NCI-H1105 treated with DMSO at 0.1 percent for 48 hours (cell line): ENCODE measurements around the gene DAB1.

Source experiments
- DNase-seq: peaks from one replicate; lab custom pipeline; 2025; lab: John Stamatoyannopoulos, UW

DAB1 gene

DNA sequence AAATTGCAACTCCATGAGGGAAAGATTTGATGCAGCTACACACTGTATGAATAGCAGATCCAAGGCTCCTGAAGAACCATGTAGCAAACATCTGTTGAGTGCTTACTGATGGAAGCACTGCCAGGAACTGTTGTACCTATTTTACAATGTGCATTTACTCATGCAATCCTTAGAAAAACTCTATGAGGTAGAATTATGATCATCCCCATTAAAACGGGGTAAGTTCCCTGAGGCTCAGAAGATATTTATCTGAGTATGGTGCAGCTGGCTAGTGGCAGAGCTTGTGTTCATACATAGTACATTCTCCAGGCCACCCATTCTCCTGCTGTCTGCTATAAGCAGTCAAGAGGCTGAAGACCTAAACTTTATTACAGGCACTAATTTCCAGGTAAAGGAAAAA lies 403.6 kb downstream of the DAB1 start:
- no peak for DNase-seq

DNA sequence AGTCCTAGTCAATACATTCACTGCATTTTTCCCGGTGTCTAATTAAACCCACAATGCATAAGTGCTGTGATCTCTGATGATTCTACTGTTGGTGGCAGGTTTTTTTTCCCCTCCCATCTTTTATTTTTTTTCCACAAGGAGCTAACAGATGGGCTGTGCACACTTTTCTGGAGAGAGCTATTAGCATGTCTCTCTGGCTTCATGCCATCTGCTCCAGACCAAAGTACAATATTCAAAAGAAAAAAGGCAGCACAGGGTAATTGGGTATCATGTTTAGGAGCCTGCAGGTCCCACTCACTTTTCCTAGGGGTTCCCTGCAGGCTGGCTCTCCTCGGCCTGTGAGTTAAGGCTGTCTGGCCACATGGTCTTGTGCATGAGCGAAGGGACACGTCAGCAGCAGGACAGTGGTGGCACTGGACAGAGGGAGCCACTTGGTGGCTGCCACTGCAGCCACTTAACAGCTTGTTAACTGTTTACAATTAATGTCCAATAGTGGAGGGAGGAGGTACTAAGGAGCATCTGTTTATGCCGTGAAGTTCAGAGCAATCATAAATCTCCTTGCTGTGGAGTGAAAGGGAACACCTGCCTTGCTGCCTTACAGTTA lies 404.5 kb downstream of the DAB1 start:
- peak; percentile 93 for DNase-seq

DNA sequence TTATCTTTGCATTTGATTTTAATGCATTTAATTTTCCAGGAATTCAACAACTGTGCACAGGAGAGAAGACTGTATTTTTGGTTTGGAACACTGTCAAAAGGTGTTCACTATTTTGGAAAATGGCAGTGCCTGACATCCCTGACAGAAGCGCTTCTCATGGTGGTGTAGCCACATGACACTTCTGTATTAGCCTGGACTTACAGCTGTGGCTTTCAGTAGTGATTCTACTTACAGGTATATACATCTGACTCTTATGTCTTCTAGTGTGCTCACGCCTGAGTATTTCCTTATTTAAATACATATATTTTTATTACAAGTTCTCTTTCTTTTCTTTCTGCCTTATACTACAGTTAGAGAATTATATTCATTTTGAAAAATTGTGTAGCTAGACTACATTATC lies 405.7 kb downstream of the DAB1 start:
- DNase-seq: no peak

- DNase-seq: no peak
These were observed 406.1 kb downstream of the DAB1 start for GRCh38 chr1:57017717-57018116.

DNA sequence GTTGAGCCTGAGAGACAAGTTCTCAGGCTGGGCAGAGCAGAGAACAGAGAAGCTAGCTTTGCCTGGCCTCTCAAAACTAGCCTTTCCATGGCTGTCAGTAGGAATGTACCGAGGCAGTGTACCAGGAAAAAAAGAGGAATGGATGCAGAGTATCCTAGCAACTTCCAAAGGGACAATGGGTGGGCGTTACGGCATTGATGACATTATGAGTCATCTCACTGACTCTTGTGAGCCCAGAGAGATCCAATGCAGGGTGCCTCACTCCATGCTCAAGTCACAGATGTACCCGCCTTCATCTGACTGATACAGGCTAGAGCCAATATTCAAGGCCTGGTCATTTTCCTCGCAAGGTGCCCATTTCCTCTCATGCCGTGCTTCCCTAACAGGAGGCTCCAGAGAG lies 406.7 kb downstream of the DAB1 start:
- DNase-seq: no peak

DNA sequence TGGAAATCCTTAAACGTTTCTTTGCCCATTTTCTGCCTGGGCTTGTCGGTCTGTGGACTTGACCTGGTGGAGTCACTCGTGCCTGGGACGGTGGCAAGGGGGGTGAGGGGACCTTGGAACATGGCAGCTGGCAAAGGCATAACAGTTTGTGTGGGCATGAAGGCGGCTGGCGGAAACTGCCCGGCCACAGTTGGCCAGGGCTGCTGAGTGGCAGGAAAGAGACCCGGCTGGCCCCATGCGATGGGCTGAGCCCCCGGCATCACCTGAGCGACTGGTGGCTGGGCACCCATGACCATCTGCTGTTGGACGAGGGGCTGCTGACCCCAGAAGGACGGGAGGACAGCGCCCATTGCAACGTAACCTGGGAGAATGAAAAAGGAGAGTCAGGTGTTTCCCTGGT lies 408.8 kb downstream of the DAB1 start:
- no peak for DNase-seq

DNA sequence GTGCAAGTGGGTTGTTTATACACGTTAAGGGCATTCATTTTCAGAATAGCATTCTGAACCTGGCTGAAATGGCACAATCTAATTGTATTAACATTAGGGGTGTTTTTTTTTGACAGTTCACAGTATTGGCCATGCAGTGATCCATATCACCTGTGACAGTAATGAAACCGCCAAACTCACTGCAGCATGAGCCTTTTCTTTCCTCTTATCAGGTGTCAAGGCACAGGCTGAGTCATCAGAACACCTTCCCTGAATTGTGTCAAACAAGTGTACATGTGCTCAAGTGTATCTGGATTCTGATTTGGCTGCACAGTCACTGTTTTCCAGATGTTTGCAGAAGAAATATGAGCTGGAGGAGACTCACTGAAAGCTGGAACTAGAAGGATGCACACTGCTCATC lies 410.3 kb downstream of the DAB1 start:
- DNase-seq: no peak

- no peak for DNase-seq
These were observed 411.5 kb downstream of the DAB1 start for GRCh38 chr1:57012315-57012714.

DNA sequence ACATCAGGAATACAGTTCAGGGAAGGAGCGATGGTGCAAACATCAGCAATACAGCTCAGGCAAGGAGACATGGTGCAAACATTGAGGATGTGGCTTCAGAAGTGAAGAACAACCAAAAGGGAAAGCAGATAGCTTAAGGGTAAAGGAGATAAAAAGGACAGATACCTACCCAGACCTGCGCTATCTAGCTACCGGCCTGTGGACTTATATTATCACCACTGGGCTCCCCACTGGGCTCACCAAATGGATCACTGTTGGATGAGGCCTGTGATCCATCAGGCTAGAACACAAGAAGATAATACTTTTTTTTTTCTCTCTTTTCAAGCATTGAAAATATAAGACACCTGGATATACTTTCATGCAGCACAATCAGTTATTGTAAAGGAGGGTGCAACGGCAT lies 413.3 kb downstream of the DAB1 start:
- no peak for DNase-seq

DNA sequence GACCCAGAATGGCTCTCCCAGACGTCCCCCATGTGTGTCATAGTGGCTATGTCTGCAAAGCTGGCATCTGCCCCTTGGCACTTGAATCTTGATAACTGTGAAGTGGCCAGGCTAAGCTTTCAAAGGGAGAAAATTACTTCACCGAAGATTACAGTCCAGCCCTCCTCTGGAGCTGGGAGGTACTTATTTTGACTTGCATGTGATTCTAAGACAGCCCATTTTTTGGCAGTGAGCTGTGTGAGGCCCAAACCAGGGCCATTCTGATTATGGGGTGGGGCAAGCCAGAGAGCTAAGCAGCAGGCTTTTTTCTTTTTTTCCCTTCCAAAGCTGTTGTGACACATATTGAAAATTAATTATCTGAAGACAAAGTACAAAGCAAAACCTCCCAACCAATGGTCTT lies 415.9 kb downstream of the DAB1 start:
- no peak for DNase-seq

GRCh38 chr1:57007472-57007871 lies 416.4 kb downstream of the DAB1 start:
- DNase-seq: no peak

- DNase-seq: no peak
These were observed 420.3 kb downstream of the DAB1 start for GRCh38 chr1:57003398-57004139.

- DNase-seq: no peak
These were observed 428.3 kb downstream of the DAB1 start for GRCh38 chr1:56995414-56996100.

GRCh38 chr1:56993475-56993874 lies 430.4 kb downstream of the DAB1 start:
- DNase-seq: no peak

DNA sequence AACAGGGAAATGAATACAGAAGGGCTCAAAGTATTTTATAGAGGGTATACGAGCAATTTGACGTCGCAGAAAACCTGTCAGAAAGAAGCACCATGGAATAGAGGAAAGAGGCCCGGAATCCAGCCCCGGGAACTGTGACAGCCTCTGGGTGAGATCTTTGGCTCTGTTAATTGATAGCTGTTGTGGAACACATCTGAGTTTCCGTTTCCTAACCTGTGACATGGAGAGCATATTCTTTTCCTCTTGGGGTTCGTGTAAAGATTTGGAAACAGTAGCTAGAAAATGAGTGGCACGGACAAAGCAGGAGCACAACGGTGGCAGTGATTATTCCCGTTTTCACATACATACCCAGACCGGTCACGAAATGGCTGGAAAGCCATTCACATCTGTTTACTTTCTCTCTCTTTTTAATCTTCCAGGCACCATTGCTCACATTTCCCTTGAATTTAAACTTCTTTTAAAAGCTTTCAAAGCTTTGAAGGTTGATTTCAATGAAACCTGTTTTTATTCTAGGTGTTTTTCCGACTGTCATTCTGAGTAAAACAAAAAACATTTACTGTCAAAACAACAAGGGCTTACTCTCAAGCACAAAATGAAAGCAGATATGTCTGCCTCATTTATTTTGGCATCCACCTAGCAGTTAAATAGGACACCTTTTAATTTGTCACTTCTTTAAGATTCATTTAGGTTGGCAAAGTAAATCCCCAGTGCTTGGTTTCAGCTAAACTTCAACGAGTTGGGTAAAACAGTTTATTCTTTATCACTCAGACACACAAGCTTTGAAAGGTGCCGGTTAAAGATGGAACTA lies 431.3 kb downstream of the DAB1 start:
- DNase-seq: no peak

DNA sequence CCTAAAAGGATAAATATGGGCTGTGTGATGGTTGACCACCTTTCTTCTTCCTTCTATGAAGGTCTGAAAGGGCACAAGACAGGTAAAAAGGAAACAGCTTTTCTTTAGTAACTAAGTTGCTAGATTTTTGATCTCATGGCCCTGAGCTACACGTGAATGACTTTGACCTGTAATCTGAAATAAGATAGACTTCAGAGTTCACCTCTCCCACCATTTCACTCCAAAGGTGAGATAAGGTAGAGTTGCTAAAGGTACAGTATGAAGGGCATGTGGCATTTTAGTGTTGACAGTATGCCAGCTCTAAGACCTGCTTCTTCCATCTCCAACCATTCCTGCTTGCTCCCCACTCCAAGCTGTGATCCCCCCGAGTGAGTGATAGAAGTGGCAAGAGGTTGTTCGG lies 432.3 kb downstream of the DAB1 start:
- no peak for DNase-seq

DNA sequence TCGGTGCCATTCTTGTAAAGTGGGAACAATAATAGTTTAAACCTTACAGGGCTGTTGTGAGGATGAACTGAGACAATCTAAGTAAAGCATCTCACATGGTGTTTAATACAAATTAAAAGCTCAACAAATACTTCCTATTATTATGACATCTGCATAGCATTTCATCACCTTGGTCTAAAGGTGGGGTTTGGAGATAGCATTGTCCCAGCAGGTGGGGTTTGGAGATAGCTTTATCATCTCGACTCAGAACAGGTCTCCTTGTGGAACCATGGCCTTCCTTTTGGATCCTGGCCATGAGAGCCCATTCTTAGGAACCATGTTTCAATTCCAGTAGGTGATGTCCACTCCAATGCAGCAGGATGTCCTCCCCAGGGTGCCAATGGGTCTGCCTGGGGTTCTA lies 437.5 kb downstream of the DAB1 start:
- DNase-seq: no peak

DNA sequence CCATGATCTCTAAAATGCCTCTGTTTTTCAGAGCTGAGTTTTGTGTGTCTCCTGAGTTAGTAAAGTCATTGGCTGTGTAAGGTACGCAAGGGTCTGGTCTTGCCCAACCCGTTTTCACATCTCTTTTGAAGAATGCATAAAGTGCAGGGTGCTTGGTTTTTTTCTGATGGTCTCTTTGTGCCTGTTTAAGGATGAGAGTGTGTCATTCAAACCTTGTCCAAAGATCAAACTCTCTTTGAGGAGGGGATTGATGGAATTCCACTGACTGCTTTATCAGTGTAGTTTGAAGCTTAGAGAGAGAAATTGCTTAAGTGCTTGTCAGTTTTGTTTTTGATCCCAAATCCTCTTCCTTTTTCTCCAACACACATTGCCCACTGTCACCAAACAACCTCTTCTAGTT lies 438.0 kb downstream of the DAB1 start:
- DNase-seq: no peak

DNA sequence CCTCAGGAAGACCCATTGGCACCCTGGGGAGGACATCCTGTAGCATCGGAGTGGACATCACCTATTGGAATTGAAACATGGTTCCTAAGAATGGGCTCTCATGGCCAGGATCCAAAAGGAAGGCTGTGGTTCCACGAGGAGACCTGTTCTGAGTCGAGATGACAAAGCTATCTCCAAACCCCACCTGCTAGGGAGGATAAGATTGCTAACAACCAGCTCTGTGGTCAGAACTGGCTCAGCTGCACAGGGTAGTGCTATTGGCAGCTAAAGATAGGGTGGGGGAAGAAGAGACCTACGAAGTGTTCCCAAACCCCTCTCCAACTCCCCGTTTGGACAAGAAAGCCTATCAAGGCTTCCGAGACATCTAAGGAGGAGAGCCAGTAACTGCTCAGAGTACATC lies 440.4 kb downstream of the DAB1 start:
- DNase-seq: no peak

DNA sequence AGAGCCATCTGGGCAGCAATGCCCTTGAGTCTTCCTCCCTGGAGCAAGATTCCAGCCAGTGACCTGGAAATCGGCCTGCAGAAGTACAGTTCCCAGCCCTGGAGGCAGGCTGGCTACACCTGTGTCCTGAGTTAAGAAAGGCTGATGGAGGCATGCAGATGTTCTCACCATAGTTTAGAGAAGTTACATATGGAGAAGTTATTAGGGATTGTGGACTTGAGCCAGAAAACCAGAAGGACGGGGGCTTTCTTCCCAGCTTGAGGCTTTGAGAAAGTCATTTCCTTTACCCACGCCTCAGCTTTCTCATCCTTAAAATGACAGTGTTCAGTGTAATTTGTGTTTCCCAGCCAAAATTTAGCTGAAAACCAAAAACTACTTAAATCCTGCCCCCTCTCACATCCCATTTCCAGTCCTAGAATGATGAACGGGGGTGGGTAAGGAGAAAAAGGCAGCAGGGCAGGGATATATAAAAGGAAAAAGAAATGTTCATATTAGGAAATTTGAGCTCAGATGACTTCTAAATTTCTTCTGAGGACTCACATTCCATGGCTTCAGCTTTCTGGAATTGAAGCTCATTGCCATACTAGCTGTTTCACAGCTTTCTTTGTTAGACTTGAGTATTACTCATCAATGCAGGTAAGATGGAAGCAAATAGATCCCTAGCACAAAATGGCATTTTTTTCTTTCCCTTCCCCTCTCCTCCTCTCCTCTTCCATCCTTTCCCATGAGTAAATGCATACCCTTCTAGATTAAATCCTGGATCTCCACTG lies 443.7 kb downstream of the DAB1 start:
- no peak for DNase-seq

GRCh38 chr1:56978819-56979218 lies 445.0 kb downstream of the DAB1 start:
- no peak for DNase-seq

GRCh38 chr1:56977910-56978309 lies 445.9 kb downstream of the DAB1 start:
- DNase-seq: no peak
